GM20431 (cell line): ENCODE measurements around the gene TMEM61.

Experiments
- in situ Hi-C: fragments of 300-500 bp; cut with MseI, MboI; formaldehyde crosslinking; loops from one replicate; pipeline ENCODE4 v1.15.0; 2020; ENCODE audit warnings: low sequenced_read_pairs; ENCODE audit not compliant: unreplicated experiment

TMEM61 gene

DNA sequence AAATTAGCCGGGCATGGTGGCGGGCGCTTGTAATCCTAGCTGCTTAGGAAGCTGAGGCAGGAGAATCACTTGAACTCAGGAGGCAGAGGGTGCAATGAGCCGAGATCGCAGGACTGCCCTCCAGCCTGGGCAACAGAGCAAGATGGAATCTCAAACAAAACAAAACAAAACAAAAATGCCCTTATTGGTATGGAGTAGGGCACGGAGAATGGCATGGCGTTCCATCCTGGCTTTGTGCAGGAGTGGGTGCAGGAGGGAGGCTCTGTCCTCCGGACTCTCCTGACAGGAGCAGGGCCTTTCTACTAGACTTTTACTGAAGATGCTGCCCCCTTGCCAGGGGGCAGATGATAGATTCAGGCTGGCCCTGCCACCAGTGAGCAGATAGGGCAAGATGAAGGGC is 1.0 kb downstream of the TMEM61 start:
- in situ Hi-C loops, result no loop called here

DNA sequence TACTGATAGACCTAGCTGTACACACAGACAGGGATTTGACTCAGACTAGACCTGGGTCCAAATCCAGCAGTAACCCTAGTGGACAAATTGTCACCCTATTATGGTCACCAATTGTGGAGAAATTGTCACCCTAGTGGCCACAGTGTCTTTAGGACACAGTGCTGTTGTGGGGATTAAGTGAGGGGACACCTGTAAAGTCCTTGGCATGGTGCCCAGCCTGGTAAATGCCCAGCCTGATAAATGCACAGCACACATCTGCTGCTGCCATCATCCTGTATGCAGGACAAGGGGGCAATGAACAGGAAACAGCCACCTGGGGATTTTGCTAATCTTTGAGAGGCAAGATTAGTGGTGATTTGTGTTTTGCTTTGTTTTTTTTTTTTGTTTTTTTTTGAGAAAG is 2.3 kb downstream of the TMEM61 start:
- in situ Hi-C loops, result no loop called here

DNA sequence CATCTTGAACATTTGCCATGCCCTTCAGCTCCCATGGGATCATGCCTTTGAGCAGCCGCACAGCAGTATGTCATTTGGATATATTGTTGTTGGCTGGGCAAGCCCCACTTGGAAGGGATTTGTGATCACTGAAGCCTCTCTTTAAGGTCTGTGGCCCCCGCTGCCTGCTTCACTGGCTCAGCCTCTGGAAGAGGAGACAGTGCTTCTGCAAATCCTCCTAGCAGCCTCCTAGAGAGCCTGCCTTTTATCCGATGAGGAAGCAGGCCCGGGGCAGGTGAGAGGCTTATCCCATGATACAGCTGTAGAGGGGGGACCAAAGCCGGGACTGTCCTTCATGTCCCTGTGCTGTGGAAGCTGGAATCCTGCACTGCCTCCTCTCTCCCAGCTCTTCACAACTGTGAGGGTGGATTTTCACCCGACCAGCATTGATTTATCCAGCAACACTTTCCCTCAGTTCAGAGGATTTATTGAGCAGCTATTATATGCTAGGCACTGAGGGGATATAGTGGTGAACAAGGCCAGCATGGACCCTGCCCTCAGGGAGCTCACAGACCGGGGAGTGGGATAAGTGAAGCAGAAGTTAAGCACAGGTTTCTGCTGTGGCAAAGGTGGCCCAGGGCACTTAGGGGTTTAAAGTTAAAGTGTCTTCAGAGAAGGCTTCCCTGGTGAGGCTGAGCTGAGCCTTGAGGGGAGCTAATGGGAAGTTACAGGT is 3.9 kb downstream of the TMEM61 start:
- in situ Hi-C loops, result no loop called here

DNA sequence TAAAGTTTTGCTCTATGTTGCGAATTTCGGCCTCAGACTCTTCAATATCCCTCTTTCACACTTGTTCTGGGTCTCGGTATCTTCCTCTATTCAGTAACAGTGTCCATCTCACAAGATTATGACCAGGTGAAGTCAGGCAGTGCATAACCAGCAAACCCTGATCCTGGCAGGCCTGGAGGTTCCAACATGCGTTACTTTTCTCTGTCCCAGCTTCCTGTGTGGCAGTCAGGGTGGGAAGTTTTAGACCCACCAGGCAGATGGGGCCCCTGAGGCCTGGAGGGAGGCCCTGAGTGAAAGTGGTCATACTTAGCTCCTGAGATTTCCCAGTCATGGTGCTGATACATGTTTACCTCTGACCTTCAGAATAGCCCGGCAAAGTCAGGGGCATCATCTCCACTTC is 5.1 kb downstream of the TMEM61 start:
- in situ Hi-C loops, result no loop called here

DNA sequence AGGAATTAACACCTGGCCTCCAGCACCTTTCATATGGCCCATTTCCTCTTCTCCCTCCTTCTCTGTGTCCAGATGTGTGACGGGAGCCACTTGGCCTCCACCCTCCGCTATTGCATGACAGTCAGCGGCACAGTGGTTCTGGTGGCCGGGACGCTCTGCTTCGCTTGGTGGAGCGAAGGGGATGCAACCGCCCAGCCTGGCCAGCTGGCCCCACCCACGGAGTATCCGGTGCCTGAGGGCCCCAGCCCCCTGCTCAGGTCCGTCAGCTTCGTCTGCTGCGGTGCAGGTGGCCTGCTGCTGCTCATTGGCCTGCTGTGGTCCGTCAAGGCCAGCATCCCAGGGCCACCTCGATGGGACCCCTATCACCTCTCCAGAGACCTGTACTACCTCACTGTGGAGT is 5.6 kb downstream of the TMEM61 start:
- in situ Hi-C loops, result no loop called here

DNA sequence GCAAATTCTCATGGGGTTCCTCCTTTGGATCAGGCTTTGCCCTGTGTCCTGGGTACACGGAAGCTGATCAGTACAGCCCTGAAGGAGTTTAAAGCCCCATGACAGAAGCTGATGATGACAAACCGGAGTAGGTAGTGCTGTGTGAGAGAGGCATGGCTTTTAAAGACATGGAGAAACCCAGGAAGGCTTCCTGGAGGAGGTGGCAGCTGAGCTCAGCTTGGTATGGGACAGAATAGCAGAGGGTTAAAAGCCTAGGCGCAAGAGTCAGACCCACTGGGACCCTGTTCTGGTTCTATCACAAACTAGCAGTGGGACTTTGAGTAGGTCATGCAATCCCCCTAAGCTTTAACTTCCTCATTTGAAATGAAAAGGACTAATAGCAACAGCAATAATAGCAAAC is 6.1 kb downstream of the TMEM61 start:
- in situ Hi-C loops, result no loop called here

DNA sequence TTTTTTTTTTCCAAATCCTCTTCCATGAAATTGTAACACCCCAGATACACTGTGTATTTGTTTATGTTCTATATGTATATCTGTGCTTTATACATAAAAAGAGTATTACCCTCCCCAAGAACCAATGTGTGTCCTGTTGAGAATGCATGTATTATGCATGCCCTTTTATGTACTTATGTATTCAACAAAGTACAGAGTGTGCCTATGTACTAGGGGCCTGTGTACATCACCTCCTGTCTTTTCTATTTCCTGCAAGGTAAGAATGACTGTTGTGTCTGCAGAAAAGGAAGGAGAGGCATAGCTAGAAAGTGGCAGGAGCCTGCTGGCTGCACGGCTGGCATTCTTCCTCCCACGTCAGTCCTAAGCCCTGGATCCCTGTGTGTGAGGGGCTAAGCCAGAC is 7.0 kb downstream of the TMEM61 start:
- in situ Hi-C loops, result no loop called here

DNA sequence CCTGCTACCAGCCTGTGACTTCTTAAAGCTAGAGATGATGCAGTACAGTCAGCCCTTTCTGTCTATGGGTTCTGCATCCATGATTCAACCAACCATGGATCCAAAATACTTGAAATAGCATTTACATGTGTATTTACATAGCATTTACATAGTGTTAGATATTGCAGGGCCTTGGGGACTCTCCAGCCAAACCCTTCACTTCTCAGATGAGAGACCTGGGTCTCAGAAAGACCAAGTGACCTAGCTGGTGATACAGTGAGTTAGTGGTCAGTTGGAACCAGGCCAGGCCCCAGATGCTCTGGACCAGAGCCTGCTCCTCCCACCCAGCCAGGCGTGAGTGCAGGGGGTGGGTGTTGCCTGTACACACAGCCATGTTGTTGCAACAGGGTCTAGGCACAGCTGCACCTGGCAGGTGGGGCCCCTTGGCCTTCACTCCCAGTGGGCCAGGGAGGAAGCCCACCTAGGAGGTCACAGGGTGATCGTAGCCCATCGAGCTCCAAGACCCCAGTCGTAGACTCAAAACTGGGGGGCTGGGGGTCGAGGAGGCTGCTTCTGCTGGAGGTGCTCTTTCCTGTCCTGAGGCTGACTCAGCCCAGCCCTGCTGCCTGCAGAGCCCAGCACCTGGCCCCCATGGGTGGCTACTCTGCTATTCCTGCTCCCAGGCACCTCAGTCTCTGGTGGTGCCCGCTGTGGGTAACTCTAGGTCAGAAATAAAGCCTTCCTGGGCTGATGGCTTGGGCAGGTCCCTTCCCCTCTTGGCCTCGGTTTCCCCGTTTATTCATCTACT is 7.7 kb downstream of the TMEM61 start:
- in situ Hi-C loops, result no loop called here

DNA sequence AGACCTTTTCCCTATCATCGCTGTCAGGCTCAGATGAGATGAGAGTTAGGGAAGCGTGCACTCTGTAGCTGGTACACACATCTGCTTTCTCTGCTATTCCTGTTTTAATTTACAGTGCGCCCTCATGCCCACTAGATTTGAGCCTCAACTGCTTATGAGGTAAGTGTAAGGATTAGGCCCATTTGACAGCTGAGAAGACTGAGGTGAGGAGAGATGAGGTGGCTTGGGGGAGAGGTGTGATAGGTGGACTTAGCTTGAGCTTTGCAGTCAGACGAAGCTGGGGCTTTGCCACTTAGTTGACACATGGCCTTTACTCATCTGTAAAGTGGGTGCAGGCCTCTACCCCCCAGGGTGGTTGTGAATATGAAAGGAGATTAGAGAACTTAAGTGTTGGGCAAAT is 8.5 kb downstream of the TMEM61 start:
- in situ Hi-C loops, result no loop called here

DNA sequence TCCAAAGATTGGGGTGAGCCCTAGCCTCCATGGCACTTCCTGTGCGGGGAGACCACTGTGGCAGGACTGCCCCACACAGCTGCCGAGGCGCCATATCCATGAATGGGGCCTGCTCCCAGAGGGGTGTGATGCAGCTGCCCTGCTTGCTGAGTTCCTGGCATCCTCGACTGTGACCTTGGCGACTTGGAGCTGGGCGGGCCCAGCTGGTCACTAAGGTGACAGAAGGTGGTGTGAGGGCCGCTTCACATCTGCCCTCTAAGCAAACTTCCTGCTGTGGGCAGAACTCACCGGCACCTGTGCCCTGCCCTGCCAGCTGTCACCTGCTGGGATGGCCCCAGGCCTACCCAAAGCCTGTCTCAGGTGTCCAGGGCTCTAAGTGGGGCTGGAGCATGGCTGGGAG is 9.0 kb downstream of the TMEM61 start:
- in situ Hi-C loops, result no loop called here

DNA sequence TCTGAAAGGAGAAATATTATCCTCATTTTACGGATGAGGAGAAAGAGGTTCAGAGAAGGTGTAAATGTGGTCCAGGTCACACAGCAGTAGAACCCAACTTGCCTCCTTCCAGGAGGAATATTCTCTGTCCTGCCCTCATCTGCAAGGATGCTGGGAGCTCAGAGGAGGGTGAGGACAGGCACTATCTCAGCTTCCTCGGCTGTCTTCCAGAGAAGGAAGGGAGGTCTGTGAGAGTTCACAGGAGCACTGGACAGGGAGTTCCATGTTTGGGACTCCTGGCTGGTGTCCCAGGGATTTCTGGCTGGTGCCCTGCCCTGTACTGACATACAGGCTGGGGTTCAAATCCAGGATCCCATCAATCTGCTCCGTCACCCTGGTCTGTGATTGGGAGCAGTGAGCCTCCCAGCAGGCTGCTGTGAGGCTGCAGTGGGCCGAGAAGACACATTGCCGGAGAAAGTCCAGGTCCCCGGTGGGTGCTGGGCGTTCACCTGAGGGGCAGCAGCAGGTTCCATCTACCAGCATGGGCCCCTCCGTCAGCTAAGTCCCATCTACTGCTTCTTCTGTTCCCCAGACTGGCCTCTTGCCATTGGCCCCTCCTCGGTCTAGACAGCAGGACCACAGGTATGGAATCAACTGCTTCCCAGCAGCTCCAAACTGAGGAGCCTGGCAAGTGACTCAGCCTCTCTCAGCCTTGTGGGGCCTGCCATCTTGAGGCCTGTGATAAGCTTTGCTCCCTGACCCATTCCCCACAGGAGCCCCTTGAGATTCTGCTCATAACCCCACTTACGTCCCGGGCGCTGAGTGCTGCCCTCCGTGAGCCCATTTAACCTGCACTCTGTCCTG is 9.8 kb downstream of the TMEM61 start:
- in situ Hi-C loops, result no loop called here

DNA sequence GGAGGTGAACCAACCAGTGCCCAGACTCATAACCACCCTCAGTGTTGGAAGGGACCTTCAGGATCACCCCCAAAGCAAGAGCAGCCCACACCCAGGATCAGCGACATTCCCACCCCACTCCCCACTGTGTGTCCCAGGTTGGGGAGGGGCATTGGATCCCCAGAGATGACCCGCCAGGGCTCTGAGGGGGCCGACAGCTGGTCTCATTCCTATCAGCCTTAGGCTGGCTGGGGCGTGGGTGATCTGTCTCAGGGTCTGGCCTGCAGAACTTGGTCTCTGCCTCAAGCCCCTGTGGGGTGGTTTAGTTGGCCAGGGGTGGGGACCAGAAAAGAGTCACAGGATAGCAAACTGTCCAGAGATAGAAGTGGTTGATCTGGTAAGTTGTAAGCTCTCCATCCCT is 10.5 kb downstream of the TMEM61 start:
- in situ Hi-C loops, result no loop called here

DNA sequence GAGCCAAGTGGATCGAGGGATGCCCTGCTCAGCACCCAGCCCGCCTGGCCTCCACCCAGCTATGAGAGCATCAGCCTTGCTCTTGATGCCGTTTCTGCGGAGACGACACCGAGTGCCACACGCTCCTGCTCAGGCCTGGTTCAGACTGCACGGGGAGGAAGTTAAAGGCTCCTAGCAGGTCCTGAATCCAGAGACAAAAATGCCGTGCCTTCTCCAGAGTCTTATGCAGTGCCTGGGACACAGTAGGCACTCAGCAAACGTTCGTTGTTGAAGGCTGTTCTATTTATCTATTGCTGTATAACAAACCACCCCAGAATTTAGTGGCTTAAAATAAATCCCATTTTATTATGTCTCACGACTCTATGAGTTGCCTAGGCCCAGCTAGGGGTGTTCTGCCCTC is 11.5 kb downstream of the TMEM61 start:
- in situ Hi-C loops, result no loop called here

DNA sequence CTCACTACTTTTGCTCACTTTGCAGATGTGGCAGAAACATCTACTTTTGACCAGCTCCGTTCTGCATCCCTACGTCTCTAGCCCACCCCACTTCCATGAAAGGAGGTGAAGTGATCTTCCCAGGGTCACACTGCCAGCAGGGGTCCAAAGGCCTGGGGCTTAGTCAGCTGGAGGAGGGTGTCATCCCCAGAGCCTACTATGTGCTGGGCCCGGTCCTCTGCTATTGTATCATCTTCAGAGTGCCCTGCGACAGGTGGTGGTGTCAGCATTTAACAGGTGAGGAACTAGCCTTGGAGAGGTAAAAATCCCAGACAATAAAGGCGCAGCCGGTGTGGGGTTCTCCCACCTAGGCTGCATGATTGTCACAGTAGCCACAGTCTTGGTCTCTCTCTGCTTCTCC is 12.7 kb downstream of the TMEM61 start:
- in situ Hi-C loops, result no loop called here

DNA sequence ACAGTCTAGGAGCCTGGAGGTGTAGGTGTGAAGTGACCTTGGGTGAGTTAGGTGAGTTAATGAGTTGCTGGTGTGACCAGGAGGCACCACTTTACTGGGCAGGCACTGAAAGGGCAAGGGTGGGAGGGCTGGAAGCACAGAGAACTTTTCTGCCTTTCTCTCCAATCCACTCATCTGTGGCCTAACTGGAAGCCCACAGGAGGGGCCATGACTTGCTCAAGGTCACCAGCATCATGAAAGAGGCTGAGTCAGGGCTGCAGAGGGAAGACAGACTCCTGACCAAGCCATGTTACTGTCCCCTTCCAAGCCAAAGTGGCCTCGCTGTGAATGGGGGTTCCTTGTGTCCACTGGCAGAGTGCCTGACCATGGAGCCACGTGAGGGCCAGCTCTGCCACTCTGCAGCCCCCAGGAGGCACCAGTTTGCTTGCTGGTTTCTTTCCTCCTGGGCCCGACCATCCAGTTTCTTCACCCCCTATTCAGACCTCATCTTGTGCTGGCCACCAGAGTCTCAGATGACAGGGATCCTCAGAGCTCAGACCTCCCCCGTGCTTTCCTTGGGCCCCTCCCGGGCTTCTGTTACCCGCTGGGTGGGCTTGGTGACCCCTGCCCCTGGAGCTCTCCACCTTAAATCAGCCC is 14.0 kb downstream of the TMEM61 start:
- in situ Hi-C loops, result no loop called here

DNA sequence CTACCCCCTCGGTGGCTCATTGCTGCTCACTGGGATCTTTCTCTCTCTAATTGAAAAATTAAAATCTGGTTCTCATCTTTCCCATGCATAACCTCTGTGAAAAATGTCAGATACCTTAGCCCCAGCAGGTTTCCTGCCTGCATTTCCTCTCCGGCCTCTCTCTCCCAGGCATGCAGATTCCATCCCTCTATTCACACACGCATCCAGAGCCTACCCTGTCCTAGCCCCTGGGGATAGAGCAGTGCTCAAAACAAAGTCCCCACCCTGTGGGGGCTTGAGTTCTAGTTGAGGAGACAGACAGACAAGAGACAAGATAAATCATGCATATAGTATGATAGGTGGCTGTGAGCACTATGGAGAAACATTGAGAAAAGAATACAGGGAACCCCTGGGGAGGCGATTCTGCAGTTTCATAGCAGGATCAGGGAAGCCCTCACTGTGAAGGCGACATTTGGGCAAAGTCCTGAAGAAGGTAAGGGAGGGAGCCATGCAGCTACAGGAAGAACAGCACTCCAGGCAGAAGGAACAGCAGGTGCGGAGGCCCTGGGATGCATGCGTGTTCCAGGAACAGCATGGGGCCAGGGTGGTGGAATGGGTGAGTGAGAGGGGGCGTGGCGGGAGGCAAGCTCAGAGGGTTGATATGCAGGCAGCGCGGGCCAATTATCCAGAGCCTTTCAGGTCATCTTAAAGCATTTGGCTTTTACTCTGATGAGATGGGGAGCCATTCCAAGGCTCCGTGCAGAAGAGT is 14.8 kb downstream of the TMEM61 start:
- in situ Hi-C loops, result loop anchor here (5.0 kb wide), 1 partner anchor 43 kb away; no protein-coding TSS in a partner anchor

DNA sequence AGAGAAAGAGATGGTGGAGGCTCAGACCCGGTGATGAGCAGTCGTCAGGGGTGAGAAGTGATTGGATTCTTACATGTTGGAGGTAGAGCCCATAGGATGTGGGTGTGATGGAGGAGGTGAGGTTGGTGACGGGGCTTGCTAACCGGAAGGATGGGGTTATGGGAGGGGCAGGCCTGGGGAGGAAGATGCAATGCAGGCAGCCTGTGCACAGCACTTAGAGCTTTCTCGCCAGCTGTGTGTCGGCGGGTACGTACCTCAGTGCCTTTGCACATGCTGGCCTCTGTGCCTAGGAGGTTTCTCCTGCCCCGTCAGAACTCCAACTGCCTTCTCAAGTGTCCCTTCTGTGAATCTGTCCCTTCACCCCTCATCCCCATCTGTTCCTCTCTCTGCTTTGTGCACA is 15.4 kb downstream of the TMEM61 start:
- in situ Hi-C loops, result loop anchor here (5.0 kb wide), 1 partner anchor 44 kb away; no protein-coding TSS in a partner anchor

DNA sequence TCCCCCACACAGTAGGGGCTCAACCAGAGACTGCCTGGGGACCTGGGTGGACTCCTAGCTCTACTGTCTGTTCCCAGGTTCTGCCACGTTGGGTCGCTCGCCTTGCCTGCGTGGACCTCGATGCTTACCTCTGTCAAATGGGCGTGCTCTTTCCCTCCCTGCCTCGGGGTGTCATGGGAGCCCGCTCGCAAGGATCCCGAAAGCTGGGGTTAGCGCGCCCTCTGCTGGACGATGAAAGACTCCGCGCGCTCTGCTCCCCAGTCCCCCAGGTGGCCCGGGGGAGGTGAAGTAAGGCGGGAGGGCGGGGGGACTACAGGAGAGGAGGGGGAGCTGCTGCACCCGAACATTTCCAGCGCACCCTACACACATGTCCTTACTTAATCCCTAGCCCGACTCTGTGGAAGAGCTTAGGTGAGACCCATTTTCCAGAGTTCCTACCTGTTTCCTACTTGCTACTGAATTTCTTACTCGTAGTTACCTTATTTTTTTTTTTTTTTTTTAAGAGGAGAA is 16.0 kb downstream of the TMEM61 start:
- in situ Hi-C loops, result loop anchor here (5.0 kb wide), 1 partner anchor 44 kb away; no protein-coding TSS in a partner anchor
